ENCODE results near the gene MXD3.
"Not testable (repeated sequence)": the region's sequence is repeated elsewhere in the genome, so short reads cannot be mapped to it uniquely, and the experiment has no call there.

MXD3 gene

GRCh38 chr5:177269232-177269895, 42.3 kb downstream of the MXD3 start:
- DNase-seq (ENCODE audit: low read depth in 1 of 2, low spot score in 1 of 2), result no peak

- DNase-seq (ENCODE audit: low read depth in 1 of 2, low spot score in 1 of 2), result no peak
Observed at GRCh38 chr5:177265395-177265794, 46.3 kb downstream of the MXD3 start.

GRCh38 chr5:177264178-177264577, 47.5 kb downstream of the MXD3 start:
- no peak for DNase-seq (ENCODE audit: low read depth in 1 of 2, low spot score in 1 of 2)

- DNase-seq (ENCODE audit: low read depth in 1 of 2, low spot score in 1 of 2), result no peak
Observed at GRCh38 chr5:177261510-177261909, 50.2 kb downstream of the MXD3 start.

- no peak for DNase-seq (ENCODE audit: low read depth in 1 of 2, low spot score in 1 of 2)
Observed at GRCh38 chr5:177260961-177261360, 50.7 kb downstream of the MXD3 start.

GRCh38 chr5:177258711-177259110, 53.0 kb downstream of the MXD3 start:
- DNase-seq (ENCODE audit: low read depth in 1 of 2, low spot score in 1 of 2), result not testable (repeated sequence)

All from activated T-helper 1 cell treated with anti-CD3 and anti-CD28 coated beads, Interleukin-2, amount 50 U/mL, for 16 hours (primary cell).